Dermis blood vessel endothelial cell (primary cell): ENCODE results near the gene IBA57. TPM values are rescaled to one million over a fixed set of nuclear protein-coding genes. Genes with fewer than 3 reads are reported as not detected.

Experiments used
- DNase-seq: peaks from one replicate; pipeline ENCODE4 v3.0.0; 2010
- total RNA-seq: library from RNA; depleted of rRNA; stranded (reverse); fragments of >200 nt; gene quantifications from 2 replicates; pipeline ENCODE4 v1.2.3, GENCODE V29; 2014

The IBA57 gene
- total RNA-seq, 1 donor from 2014 or later: 9.5 TPM

DNA sequence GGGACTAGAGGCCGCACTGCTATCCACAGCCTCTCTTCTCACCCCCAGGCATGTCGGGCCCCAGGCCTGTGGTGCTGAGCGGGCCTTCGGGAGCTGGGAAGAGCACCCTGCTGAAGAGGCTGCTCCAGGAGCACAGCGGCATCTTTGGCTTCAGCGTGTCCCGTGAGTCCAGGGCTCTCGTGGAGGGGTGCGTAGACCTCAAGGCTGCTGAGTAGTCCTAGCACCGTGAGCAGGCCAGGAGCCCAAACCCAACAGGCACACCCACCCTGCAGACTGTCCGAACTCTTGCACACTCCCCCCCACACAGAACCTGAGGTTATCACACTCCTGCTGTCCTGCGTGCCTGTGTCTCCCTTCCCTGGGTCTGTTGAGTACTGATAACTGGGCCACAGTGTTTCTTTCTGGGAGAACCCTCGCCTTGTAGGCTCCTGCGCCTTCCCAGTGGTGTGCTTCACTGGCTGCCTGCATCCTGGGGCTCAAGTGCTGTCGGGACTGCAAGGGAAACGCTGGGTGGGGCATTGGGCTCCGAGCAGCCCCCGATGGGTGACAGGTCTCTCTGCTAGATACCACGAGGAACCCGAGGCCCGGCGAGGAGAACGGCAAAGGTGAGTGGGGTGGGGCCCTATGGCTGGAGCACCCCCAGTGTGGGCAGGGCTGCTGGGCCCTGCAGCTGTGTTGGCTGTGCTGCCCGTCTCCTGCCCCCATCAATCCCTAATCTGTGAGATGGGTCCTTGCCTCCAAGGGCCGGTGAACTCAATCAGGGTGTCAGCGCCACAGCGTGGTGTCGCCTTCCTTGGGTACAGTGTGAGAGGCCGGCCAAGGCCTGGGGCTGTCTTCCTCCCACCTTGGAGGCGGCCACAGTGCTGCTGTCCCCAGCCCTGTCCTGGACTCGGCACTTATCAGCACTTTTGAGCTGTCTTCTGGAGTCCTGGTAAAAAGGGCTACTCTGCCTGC, 19.9 kb upstream of the IBA57 start:
- no peak for DNase-seq

GRCh38 chr1:228146417-228147150, 19.0 kb upstream of the IBA57 start:
- no peak for DNase-seq

DNA sequence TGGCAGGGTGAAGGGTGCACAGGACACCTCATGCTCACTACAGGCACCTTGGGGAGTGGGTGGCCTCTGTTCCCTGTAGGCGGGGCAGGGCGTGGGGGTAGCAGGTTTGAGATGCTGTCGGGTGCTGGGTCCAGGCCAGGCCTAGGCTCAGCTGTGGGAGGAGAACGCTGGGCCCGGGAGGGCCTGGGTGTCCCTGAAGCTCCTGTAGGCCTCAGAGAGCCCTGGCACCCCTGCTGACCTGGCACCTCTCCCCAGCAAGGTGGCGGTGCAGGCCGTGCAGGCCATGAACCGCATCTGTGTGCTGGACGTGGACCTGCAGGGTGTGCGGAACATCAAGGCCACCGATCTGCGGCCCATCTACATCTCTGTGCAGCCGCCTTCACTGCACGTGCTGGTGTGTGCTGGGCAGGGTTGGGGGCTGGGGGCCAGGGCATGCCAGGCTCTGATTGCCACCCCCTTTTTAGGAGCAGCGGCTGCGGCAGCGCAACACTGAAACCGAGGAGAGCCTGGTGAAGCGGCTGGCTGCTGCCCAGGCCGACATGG, 18.4 kb upstream of the IBA57 start:
- no peak for DNase-seq

DNA sequence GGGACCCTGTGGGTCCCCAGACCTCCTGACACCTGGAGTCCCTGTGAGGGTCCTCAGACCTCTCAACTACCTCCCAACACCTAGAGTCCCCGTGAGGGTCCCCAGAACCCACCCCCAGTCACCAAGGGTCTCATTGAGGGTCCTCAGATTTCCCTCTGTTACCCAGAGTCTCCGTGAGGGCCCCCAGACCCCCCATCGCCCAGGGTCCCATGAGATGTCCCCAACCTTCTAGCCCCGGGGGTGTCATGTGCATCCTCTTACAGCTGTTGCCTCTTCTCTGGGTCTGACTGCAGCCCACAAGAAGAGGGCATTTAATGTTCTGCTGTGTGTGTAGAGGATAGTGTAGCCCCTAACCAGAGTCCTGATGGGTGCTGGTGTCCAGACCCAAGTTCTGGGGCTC, 17.8 kb upstream of the IBA57 start:
- DNase-seq: no peak

- peak; percentile 36 for DNase-seq
These were observed 17.3 kb upstream of the IBA57 start for GRCh38 chr1:228148196-228148861.

GRCh38 chr1:228148935-228149405, 16.6 kb upstream of the IBA57 start:
- DNase-seq: no peak

- no peak for DNase-seq
These were observed 16.0 kb upstream of the IBA57 start, which contains the start of gene GJC2 for GRCh38 chr1:228149406-228150119. GJC2 (plus strand) TSS chr1:228149930; CDS start chr1:228157759, 7,829 bp downstream.

GRCh38 chr1:228150120-228150460, 15.5 kb upstream of the IBA57 start:
- no peak for DNase-seq

GRCh38 chr1:228150461-228151179, 15.0 kb upstream of the IBA57 start:
- no peak for DNase-seq

GRCh38 chr1:228151180-228151925, 14.3 kb upstream of the IBA57 start:
- DNase-seq: no peak

- DNase-seq: no peak
These were observed 13.3 kb upstream of the IBA57 start for GRCh38 chr1:228152097-228152917.

- no peak for DNase-seq
These were observed 12.7 kb upstream of the IBA57 start for GRCh38 chr1:228152918-228153258.

DNA sequence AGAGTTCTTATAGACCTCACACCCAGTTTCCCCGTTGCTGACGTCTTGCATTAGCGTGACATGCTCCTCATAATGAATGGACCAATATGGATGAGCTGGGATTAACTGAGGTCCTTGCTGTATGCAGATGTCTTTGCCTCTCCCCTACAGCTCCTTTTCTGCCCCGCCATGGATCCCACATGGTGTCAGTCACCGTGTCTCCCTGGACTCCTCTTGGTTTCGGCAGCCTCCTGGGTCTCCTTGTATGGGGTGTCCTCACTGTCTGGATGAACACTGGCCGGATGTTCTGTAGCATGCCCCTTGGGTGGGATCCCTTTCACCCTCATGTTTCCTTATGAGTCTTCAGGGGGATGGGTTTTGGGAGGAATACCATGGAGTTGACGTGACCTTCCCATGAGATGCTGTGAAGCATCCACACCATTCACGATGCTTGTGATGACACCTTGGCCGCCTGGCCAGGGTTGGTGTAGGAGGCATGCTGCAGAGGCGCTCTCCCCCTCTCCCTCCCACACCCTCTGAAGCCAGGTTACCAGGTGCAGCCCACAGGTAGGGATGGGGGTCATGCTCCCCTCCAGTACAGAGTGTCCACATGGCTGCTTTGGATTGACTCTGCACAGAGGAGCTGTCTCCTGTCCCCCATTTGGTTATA, 11.5 kb upstream of the IBA57 start:
- DNase-seq: no peak

DNA sequence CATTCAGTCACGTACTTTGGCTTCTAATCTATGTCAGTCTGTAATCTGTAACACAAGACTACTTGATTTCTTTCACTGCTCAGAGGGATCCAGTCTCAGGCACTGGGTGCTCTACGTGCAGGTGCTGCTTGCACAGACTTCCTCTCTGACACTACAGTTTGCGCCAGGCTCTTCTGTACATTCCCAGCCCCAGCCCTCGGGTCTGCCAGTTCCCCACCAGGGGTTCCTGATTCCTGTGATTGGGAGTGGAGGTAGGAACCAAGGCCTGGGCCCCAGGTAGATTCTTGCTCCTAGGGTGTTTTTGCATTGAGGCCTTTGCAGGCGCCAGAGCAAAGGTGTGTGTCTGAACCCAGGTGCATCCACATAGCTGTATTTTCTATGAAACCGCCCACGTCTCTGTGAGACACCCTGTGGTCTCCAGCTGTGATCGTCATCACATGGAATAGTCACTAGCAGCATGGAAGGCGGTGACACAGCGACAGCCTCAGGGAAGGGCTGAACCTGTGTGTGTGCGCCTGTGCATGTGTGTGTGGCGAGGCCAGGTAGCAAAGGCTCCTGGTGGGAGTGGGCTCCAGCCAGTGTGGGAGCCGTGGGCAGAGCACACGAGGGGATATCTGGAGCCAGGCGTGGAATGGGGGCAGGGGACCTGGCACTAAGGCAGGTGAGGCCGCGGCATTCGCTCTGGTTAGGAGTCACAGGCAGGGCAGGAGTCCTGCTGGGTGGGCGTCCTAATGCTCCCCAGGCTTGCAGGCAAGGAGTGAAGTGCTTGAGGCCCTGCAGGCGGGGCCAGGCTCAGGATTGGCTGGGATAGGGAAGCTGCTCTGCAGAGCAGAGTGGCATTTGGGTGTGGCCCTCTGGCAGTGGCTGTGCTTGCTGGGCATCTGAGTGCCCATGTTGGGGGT, 10.7 kb upstream of the IBA57 start:
- DNase-seq: no peak

DNA sequence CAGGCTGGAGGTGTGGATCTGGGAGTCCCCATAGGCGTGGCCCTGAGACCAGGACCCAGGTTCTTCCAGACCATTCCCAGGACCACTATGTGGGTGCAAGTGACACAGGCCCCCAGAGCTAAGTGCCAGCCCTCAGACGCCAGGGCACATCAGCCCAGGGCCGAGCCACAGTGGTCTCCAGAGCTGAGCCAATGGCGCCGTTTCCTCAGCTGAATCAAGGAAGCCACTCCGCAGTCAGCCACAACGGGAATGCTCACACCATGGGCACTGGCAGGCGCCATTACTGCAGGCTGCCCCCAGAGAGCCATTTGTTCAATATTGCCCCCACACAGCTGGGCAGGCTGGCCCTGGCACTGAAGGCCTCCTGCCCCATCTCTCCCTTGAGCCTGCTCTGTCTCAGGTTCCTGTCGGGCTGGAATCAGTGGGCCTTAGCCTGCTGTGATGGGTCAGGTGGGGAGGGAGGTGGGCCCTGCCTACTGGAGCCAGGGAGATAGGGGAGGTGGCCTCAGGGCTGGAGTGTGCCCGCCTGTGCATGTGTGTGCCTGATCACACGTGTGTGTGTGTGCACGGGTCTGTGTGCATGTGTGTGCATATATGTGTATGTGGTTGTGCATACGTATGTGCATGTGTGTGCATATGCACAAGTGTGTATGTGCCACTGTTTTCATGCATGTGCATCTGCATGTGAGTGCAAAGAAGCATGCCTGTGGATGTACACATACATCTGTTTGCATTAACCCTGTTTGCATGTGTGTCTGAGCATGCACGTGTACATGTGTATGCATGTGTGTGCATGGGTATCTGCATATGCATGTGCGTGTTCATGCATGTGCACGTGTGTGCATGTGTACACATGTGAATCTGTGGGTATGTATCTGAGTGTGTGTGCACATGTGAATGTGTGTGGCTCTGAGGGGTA, 9.7 kb upstream of the IBA57 start:
- DNase-seq: no peak

DNA sequence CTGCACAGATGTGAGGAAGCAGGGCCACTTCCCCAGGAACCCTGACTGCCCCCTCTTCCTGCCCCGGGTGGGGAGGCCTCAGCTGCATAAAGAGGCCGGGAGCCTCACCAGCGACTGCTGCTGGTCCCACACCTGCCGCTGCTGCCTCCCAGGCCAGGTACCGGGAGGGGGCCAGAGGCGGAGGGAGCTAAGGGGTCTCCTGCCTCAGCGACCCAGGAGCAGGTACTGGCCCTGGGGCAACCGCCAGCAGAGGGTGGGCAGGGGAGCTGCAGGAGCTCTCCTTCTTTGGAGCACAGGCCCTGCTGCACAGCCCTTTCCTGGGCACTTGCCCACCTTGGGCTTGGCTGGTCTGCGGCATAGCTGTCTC, 9.1 kb upstream of the IBA57 start:
- no peak for DNase-seq
